Peyer's patch (tissue), 4 donors: ENCODE results near the gene SLC26A1.

Experiments
- POLR2A ChIP-seq, 2 donors: fragments of 450-650 bp; IDR thresholded peaks; one replicate each; pipeline ENCODE4 v1.5.1; 2017; ENCODE audit warnings: antibody characterized with exemption in 2 of 2, mild to moderate bottlenecking in 2 of 2, moderate library complexity in 2 of 2
- TF ChIP-seq, protein P1 (sequence below), 6 experiments: fragments of 450-650 bp in 4 of 6; fragments of 200-600 bp in 2 of 6; sonication (generic) in 1 of 6; IDR thresholded peaks; one replicate each; pipeline ENCODE4 v1.5.1; 2017 to 2019; ENCODE audit warnings: antibody characterized with exemption in 6 of 6, mild to moderate bottlenecking in 3 of 6, moderate library complexity in 1 of 6

DNA sequence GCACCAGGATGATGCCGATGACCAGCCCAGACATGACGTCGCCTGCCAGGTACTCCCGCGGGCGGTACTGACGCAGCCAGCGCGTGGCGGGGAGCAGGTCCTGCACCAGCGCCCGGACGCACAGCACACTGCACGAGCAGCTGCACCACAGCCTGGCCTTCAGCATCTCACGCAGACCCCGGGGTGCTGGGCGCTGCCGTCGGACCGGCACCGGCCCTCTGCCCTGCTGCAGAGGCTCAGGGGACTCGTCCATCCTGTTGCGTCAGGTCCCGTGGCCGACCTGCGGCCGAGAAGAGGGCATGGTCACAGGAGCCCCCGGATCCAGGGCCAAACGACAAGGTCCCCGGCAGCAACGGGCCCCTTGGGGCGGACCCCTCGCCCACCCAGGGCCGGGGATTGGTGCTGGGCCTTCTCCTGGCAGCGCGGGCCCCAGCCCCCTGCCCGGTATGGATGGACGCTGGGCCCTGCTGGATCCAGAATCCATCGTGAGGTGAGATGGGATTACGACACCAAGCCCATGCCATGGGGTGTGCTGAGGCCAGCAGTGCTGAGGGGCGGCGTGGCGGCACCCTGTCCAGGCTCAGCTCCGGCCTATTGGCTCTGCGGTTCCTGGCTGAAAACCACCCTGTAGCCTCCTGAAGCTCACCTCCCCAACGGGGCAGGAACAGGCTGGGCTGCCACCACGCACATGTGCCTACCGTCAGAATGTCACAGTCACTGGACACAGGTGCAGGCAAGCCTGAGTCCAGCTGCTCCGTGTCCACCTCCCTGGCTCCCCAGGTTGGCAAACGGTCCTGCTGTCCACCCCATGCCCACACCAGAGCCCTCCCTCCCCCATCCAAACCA is 1.5 kb downstream of the SLC26A1 start:
- TF ChIP-seq POLR2A (IDR thresholded peaks at IDR 0.05) = no peak
- TF ChIP-seq, protein P1, sequence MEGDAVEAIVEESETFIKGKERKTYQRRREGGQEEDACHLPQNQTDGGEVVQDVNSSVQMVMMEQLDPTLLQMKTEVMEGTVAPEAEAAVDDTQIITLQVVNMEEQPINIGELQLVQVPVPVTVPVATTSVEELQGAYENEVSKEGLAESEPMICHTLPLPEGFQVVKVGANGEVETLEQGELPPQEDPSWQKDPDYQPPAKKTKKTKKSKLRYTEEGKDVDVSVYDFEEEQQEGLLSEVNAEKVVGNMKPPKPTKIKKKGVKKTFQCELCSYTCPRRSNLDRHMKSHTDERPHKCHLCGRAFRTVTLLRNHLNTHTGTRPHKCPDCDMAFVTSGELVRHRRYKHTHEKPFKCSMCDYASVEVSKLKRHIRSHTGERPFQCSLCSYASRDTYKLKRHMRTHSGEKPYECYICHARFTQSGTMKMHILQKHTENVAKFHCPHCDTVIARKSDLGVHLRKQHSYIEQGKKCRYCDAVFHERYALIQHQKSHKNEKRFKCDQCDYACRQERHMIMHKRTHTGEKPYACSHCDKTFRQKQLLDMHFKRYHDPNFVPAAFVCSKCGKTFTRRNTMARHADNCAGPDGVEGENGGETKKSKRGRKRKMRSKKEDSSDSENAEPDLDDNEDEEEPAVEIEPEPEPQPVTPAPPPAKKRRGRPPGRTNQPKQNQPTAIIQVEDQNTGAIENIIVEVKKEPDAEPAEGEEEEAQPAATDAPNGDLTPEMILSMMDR (IDR thresholded peaks at IDR 0.05) = no peak
